ENCODE measurements around the gene ELMOD3. TPM values are rescaled to one million over a fixed set of nuclear protein-coding genes. Genes with fewer than 3 reads are reported as not detected.

The ELMOD3 gene
- total and polyA plus RNA-seq, 4 donors, result 5.5 to 15.8 (median 8.0) TPM

GRCh38 chr2:85429924-85430289 is 75.3 kb downstream of the ELMOD3 start (continued):
- TF ChIP-seq REST (IDR thresholded peaks at IDR 0.05) (no peak), FOXA1 (IDR thresholded peaks at IDR 0.05) (no peak), EGR1 (IDR thresholded peaks at IDR 0.05; ENCODE audit: low read depth in 2 of 2) (no peak), HNF4G (IDR thresholded peaks at IDR 0.05) (no peak)

DNA sequence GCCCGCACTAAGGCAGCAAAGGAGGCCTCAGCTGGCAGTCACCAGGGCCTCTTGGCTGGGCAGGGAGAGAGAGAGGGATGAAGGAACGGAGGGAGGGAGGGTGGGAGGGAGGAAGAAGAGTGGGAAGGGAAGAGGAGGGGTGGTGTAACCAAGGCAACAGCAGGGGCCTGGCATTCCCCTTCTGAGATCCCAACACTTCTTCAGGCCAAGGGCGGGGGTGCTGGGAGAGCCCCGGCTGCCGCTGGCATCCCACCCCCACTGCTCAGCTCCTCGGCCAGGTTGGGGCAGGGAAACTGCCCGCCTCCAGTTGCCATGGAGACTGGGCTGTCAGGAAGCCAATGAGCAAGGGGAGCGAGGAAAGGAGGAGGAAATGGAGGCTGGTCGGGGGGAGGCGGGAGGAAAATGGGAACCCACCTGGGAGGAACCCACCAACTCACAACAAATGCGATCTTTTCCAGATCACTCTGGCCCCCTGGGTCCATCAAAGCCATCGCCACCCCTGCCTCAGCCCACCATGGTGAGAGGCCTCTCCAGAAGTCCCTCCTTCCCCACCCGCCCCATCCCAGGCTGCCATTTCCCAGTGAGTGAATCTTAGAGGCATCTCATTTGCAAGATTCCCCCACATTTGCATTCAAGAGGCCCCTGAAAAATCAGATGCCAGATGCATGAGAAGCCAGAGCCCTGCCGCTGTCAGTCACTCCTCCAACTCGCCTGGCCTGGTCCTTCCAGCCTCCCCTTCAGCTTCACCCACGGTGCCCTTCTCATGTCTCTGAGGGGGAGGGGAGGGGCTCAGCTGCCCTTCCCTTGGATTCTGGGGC is 76.4 kb downstream of the ELMOD3 start:
- TF ChIP-seq HNF4A (conservative IDR thresholded peaks at IDR 0.05), result no peak
- TF ChIP-seq, protein P1, sequence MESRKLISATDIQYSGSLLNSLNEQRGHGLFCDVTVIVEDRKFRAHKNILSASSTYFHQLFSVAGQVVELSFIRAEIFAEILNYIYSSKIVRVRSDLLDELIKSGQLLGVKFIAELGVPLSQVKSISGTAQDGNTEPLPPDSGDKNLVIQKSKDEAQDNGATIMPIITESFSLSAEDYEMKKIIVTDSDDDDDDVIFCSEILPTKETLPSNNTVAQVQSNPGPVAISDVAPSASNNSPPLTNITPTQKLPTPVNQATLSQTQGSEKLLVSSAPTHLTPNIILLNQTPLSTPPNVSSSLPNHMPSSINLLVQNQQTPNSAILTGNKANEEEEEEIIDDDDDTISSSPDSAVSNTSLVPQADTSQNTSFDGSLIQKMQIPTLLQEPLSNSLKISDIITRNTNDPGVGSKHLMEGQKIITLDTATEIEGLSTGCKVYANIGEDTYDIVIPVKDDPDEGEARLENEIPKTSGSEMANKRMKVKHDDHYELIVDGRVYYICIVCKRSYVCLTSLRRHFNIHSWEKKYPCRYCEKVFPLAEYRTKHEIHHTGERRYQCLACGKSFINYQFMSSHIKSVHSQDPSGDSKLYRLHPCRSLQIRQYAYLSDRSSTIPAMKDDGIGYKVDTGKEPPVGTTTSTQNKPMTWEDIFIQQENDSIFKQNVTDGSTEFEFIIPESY (IDR thresholded peaks at IDR 0.05), result no peak
- no peak for TF ChIP-seq REST (IDR thresholded peaks at IDR 0.05)
- no peak for TF ChIP-seq RAD21 (IDR thresholded peaks at IDR 0.05)
- no peak for TF ChIP-seq GABPA (IDR thresholded peaks at IDR 0.05 in 1 of 2, conservative IDR thresholded peaks at IDR 0.05 in 1 of 2)
- TF ChIP-seq JUND (IDR thresholded peaks at IDR 0.05), result no peak
- TF ChIP-seq TAF1 (conservative IDR thresholded peaks at IDR 0.05), result no peak
- no peak for TF ChIP-seq FOXA2 (IDR thresholded peaks at IDR 0.05)
- TF ChIP-seq, protein P2, sequence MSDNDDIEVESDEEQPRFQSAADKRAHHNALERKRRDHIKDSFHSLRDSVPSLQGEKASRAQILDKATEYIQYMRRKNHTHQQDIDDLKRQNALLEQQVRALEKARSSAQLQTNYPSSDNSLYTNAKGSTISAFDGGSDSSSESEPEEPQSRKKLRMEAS (IDR thresholded peaks at IDR 0.05), result no peak
- TF ChIP-seq RXRA (IDR thresholded peaks at IDR 0.05), result no peak
- no peak for TF ChIP-seq ATF3 (IDR thresholded peaks at IDR 0.05)
- no peak for TF ChIP-seq FOXA1 (IDR thresholded peaks at IDR 0.05)
- no peak for TF ChIP-seq NR2F2 (IDR thresholded peaks at IDR 0.05)
- no peak for TF ChIP-seq YY1 (IDR thresholded peaks at IDR 0.05)
- no peak for DNase-seq (ENCODE audit: low spot score)
- WGBS, result 92% methylated on average over 15 of the region's 16 CpGs
- Histone ChIP-seq H3K36me3 (ENCODE audit: control insufficient read depth in 4 of 4, insufficient read depth in 3 of 4, low read depth in 1 of 4, low read length in 3 of 4) (no peaks in the 10 kb centered on the region), H3K27ac (ENCODE audit: low read depth in 1 of 2, low read length in 2 of 2) (no peak overlapping the region), H3K4me1 (ENCODE audit: control insufficient read depth in 4 of 4, insufficient read depth in 4 of 4, low read length in 3 of 4) (peaks cover 19 to 37% (median 27%) of the 10 kb centered on the region in 4 donors), H3K27me3 (ENCODE audit: control insufficient read depth in 4 of 4, insufficient read depth in 4 of 4, low read length in 3 of 4) (no peaks in the 10 kb centered on the region), H3K9ac (ENCODE audit: low read depth in 1 of 2, low read length in 2 of 2) (no peak overlapping the region), H3K4me3 (ENCODE audit: low read depth in 1 of 3, low read length in 3 of 3) (no peak overlapping the region), H3K9me3 (ENCODE audit: control insufficient read depth in 4 of 4, low read length in 3 of 4) (no peaks in the 10 kb centered on the region)
